Measurements from ENCODE around the gene CRB2.

DNA sequence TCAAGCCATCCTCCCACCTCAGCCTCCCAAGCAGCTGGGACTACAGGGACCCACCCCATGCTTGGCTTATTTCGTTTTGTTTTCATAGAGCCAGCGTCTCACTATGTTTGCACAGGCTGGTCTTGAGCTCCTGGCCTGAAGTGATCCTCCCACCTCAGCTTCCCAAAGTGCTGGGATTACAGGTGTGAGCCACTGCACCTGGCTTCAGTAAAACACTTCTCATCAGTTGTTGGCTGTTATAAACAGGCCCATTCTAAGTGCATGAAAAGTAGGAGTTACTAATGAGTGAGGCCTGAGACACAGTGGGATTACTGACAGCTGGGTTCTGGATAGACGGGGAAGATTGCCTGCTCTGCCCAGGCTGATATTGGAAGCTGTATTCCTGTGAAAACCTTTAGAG, 3.5 kb downstream of the CRB2 start:
- TF ChIP-seq, protein P1, sequence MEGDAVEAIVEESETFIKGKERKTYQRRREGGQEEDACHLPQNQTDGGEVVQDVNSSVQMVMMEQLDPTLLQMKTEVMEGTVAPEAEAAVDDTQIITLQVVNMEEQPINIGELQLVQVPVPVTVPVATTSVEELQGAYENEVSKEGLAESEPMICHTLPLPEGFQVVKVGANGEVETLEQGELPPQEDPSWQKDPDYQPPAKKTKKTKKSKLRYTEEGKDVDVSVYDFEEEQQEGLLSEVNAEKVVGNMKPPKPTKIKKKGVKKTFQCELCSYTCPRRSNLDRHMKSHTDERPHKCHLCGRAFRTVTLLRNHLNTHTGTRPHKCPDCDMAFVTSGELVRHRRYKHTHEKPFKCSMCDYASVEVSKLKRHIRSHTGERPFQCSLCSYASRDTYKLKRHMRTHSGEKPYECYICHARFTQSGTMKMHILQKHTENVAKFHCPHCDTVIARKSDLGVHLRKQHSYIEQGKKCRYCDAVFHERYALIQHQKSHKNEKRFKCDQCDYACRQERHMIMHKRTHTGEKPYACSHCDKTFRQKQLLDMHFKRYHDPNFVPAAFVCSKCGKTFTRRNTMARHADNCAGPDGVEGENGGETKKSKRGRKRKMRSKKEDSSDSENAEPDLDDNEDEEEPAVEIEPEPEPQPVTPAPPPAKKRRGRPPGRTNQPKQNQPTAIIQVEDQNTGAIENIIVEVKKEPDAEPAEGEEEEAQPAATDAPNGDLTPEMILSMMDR (IDR thresholded peaks at IDR 0.05; ENCODE audit: borderline replicate concordance, extremely low read depth, low read length, poor library complexity, severe bottlenecking), result no peak
- TF ChIP-seq EZH2 (IDR thresholded peaks at IDR 0.05; ENCODE audit: borderline replicate concordance, low read depth, low read length, severe bottlenecking), result no peak
